Stimulated activated CD4-positive, alpha-beta T cell treated with anti-CD3 and anti-CD28 coated beads, TNF-alpha, amount 100 ng/mL, for 1 hour (primary cell): Measurements from ENCODE around the gene ASCC1.

Source experiments
- DNase-seq, 3 donors: peaks; one replicate each; pipeline ENCODE4 v3.0.0-alpha.2; 2020; ENCODE audit warnings: low read depth in 3 of 3, low spot score in 1 of 3

The ASCC1 gene

GRCh38 chr10:72053690-72054089, 162.4 kb downstream of the ASCC1 start:
- no peak for DNase-seq

- DNase-seq, result no peak
Observed at GRCh38 chr10:72050873-72051272, 165.2 kb downstream of the ASCC1 start.

- DNase-seq, result no peak
Observed at GRCh38 chr10:72049969-72050781, 165.9 kb downstream of the ASCC1 start.

- DNase-seq, result no peak
Observed at GRCh38 chr10:72049472-72049871, 166.6 kb downstream of the ASCC1 start.

GRCh38 chr10:72048450-72049124, 167.5 kb downstream of the ASCC1 start:
- DNase-seq, result peak; percentile 64 to 86 (median 78)
